SK-N-SH (cell line): ENCODE data around the gene LMOD2. TPM values are rescaled to one million over a fixed set of nuclear protein-coding genes. Genes with fewer than 3 reads are reported as not detected.

Experiments
- CTCF ChIA-PET: fragments of 300-600, 350-600 bp; formaldehyde crosslinking; extraction: SDS; loops from one replicate; lab custom pipeline; 2021; lab: Yijun Ruan, JAX
- POLR2A ChIA-PET: fragments of 350-600 bp; sonication (Branson Sonifier 250); formaldehyde crosslinking; extraction: SDS; loops from one replicate; lab custom pipeline; 2020; ENCODE audit warnings: antibody characterized with exemption, inconsistent platforms; lab: Yijun Ruan, JAX
- DNase-seq: peaks from one replicate; pipeline ENCODE4 v3.0.0; 2012
- H2AFZ ChIP-seq: fragments of 200-600 bp; sonication (generic); 2 replicates; pipeline ENCODE4 v1.8.1; 2016; ENCODE audit warnings: antibody characterized with exemption, mild to moderate bottlenecking, low read depth
- H3F3A ChIP-seq: fragments of 200-600 bp; sonication (generic); replicated peaks from 2 replicates; pipeline ENCODE3; 2016; ENCODE audit warnings: antibody characterized with exemption, mild to moderate bottlenecking; ENCODE audit not compliant: insufficient read depth
- H3K27ac ChIP-seq, 2 experiments: fragments of 200-500 bp in 1 of 2; fragments of 200-600 bp in 1 of 2; sonication (Bioruptor generic) in 1 of 2; sonication (generic), shearing (Covaris generic) in 1 of 2; 2 replicates each; pipeline versions ENCODE4 v1.5.1 to v1.6.1; 2014 to 2016; ENCODE audit warnings: low read depth in 2 of 2, inconsistent platforms in 1 of 2, low read length in 1 of 2, mild to moderate bottlenecking in 1 of 2, mixed read lengths in 1 of 2
- H3K27me3 ChIP-seq: fragments of 200-600 bp; sonication (generic), shearing (Covaris generic); 2 replicates; pipeline ENCODE4 v1.6.1; 2016; ENCODE audit warnings: mixed run types; ENCODE audit not compliant: insufficient read depth
- H3K36me3 ChIP-seq, 2 experiments: fragments of 200-500 bp in 1 of 2; fragments of 200-600 bp in 1 of 2; sonication (Bioruptor generic) in 1 of 2; sonication (generic) in 1 of 2; replicated peaks in 1 of 2; 2 replicates each; pipeline versions ENCODE3 to v1.5.1; 2014 to 2016; ENCODE audit warnings: low read length in 1 of 2, mild to moderate bottlenecking in 1 of 2; ENCODE audit not compliant: insufficient read depth in 2 of 2, control insufficient read depth in 1 of 2
- H3K4me1 ChIP-seq, 2 experiments: fragments of 200-500 bp in 1 of 2; fragments of 200-600 bp in 1 of 2; sonication (Bioruptor generic) in 1 of 2; sonication (generic), shearing (Covaris generic) in 1 of 2; 2 replicates each; pipeline versions ENCODE4 v1.5.1 to v1.6.1; 2014 to 2016; ENCODE audit warnings: low read depth in 1 of 2, low read length in 1 of 2, mixed run types in 1 of 2; ENCODE audit not compliant: insufficient read depth in 2 of 2, control insufficient read depth in 1 of 2
- H3K4me2 ChIP-seq: fragments of 200-600 bp; sonication (generic), shearing (Covaris generic); 2 replicates; pipeline ENCODE4 v1.6.1; 2017; ENCODE audit warnings: mixed run types
- H3K4me3 ChIP-seq, 2 experiments: fragments of 200-500 bp in 1 of 2; fragments of 200-600 bp in 1 of 2; sonication (Bioruptor generic) in 1 of 2; sonication (generic), shearing (Covaris generic) in 1 of 2; 2 replicates each; pipeline versions ENCODE4 v1.5.1 to v1.8.1; 2014 to 2016; ENCODE audit warnings: low read depth in 2 of 2, inconsistent platforms in 1 of 2, low read length in 1 of 2, mild to moderate bottlenecking in 1 of 2, mixed read lengths in 1 of 2, moderate library complexity in 1 of 2
- H3K79me2 ChIP-seq: fragments of 200-600 bp; sonication (generic); 2 replicates; pipeline ENCODE4 v1.8.1; 2017; ENCODE audit warnings: mild to moderate bottlenecking; ENCODE audit not compliant: insufficient read depth
- H3K9ac ChIP-seq: fragments of 200-600 bp; sonication (generic); 2 replicates; pipeline ENCODE4 v1.6.1; 2017; ENCODE audit warnings: mixed run types
- H3K9me2 ChIP-seq: fragments of 200-600 bp; sonication (generic); 2 replicates; pipeline ENCODE4 v1.6.1; 2017; ENCODE audit warnings: mixed run types
- H3K9me3 ChIP-seq: fragments of 200-600 bp; sonication (generic); 2 replicates; pipeline ENCODE4 v1.6.1; 2017; ENCODE audit warnings: mixed run types, mild to moderate bottlenecking, moderate library complexity
- H4K20me1 ChIP-seq: fragments of 200-600 bp; sonication (generic); 2 replicates; pipeline ENCODE4 v1.6.1; 2017; ENCODE audit warnings: mild to moderate bottlenecking, mixed run types; ENCODE audit not compliant: insufficient read depth
- ELF1 ChIP-seq: IDR thresholded peaks from 2 replicates; pipeline ENCODE4 v1.4.0; 2012
- EP300 ChIP-seq, 2 experiments: IDR thresholded peaks; 2 replicates each; pipeline versions ENCODE4 v1.4.0 to v1.6.1; 2012; ENCODE audit warnings: borderline replicate concordance in 1 of 2, low read depth in 1 of 2, low read length in 1 of 2
- EZH2phosphoT487 ChIP-seq: fragments of 200-600 bp; sonication (generic); IDR thresholded peaks from 2 replicates; pipeline ENCODE4 v1.6.1; 2017; ENCODE audit warnings: low read depth, mixed run types, mild to moderate bottlenecking, antibody characterized with exemption, moderate library complexity, borderline replicate concordance
- FOSL2 ChIP-seq: IDR thresholded peaks from 2 replicates; pipeline ENCODE4 v1.4.0; 2012; ENCODE audit warnings: low read depth, mild to moderate bottlenecking, moderate library complexity, borderline replicate concordance
- FOXM1 ChIP-seq: IDR thresholded peaks from 2 replicates; pipeline ENCODE4 v1.4.0; 2012; ENCODE audit warnings: low read depth, mild to moderate bottlenecking
- GABPA ChIP-seq: IDR thresholded peaks from 2 replicates; pipeline ENCODE4 v1.4.0; 2012; ENCODE audit warnings: low read depth, mild to moderate bottlenecking
- MEF2A ChIP-seq: IDR thresholded peaks from 2 replicates; pipeline ENCODE4 v1.4.0; 2012; ENCODE audit warnings: low read depth, borderline replicate concordance
- MXI1 ChIP-seq: IDR thresholded peaks from 2 replicates; pipeline ENCODE4 v1.6.1; 2012; ENCODE audit warnings: mild to moderate bottlenecking, low read depth, low read length, improper control_type of control experiment
- NFIC ChIP-seq: IDR thresholded peaks from 2 replicates; pipeline ENCODE4 v1.4.0; 2012; ENCODE audit warnings: borderline replicate concordance
- NRF1 ChIP-seq: IDR thresholded peaks from 2 replicates; pipeline ENCODE4 v1.6.1; 2012; ENCODE audit warnings: low read depth, mild to moderate bottlenecking, low read length
- POLR2AphosphoS5 ChIP-seq: IDR thresholded peaks from 2 replicates; pipeline ENCODE4 v1.6.1; 2012; ENCODE audit warnings: low read depth, low read length
- RCOR1 ChIP-seq: fragments of 150-350 bp; IDR thresholded peaks from 2 replicates; pipeline ENCODE4 v1.6.1; 2017; ENCODE audit warnings: antibody characterized with exemption, low read length
- RFX5 ChIP-seq: IDR thresholded peaks from 2 replicates; pipeline ENCODE4 v1.6.1; 2012; ENCODE audit warnings: mild to moderate bottlenecking, improper control_type of control experiment, low read length
- SIN3A ChIP-seq: IDR thresholded peaks from 2 replicates; pipeline ENCODE4 v1.6.1; 2012; ENCODE audit warnings: low read depth, mild to moderate bottlenecking, low read length, moderate library complexity, borderline replicate concordance
- SMC3 ChIP-seq: IDR thresholded peaks from 2 replicates; pipeline ENCODE4 v1.6.1; 2012; ENCODE audit warnings: low read depth, low read length, improper control_type of control experiment
- TAF1 ChIP-seq: IDR thresholded peaks from 2 replicates; pipeline ENCODE4 v1.6.1; 2012; ENCODE audit warnings: low read depth, mild to moderate bottlenecking, low read length, moderate library complexity, borderline replicate concordance
- TEAD4 ChIP-seq: IDR thresholded peaks from 2 replicates; pipeline ENCODE4 v1.4.0; 2012; ENCODE audit warnings: mild to moderate bottlenecking, borderline replicate concordance; ENCODE audit not compliant: insufficient read depth
- YY1 ChIP-seq: IDR thresholded peaks from 2 replicates; pipeline ENCODE4 v1.4.0; 2012; ENCODE audit warnings: low read depth, mild to moderate bottlenecking
- WGBS: methylation state at CpG from one replicate; pipeline ENCODE4 v1.1.6; 2017; ENCODE audit warnings: low lambda C conversion rate; 5-methylcytosine and 5-hydroxymethylcytosine counted together
- polyA plus RNA-seq, 3 experiments: library from polyadenylated mRNA; depleted of rRNA; stranded (reverse); fragments of >200 nt; gene quantifications; 2 replicates each; pipeline ENCODE4 v1.2.3, GENCODE V29; 2012
- TF ChIP-seq, protein P1 (sequence below): fragments of 150-350 bp; IDR thresholded peaks from 2 replicates; pipeline ENCODE4 v1.6.1; 2017; ENCODE audit warnings: antibody characterized with exemption, low read length, low read depth, borderline replicate concordance

Gene LMOD2
- polyA plus RNA-seq, 1 of the 3 experiments (the other 2 are of a cell fraction): not detected

DNA sequence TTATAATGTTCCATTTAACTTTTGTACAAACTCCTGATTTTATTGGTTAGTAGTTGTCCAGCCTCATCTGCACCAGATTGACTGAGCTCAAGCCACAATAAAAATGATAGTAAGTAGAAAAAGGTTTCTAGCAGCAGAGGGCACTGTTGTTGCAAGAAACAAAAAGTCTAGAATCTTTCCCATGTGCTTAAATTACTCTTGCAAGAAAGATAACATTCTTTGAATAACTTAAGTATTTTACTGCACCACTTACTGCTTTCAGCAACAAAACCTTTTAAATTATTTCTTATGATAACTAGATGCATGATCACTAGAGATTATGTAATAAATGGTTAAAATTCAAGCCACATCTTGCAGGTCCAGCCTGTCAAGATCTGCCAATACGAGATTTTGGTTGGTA, 27.0 kb downstream of the LMOD2 start (continued):
- TF ChIP-seq, protein P1, sequence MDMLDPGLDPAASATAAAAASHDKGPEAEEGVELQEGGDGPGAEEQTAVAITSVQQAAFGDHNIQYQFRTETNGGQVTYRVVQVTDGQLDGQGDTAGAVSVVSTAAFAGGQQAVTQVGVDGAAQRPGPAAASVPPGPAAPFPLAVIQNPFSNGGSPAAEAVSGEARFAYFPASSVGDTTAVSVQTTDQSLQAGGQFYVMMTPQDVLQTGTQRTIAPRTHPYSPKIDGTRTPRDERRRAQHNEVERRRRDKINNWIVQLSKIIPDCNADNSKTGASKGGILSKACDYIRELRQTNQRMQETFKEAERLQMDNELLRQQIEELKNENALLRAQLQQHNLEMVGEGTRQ: no peak
- peak; percentile 12; the same call in 1 of the 2 replicates for TF ChIP-seq RCOR1
- no peak for TF ChIP-seq EP300 (IDR thresholded peaks at IDR 0.05; ENCODE audit: borderline replicate concordance in 1 of 2, low read depth in 1 of 2, low read length in 1 of 2)

DNA sequence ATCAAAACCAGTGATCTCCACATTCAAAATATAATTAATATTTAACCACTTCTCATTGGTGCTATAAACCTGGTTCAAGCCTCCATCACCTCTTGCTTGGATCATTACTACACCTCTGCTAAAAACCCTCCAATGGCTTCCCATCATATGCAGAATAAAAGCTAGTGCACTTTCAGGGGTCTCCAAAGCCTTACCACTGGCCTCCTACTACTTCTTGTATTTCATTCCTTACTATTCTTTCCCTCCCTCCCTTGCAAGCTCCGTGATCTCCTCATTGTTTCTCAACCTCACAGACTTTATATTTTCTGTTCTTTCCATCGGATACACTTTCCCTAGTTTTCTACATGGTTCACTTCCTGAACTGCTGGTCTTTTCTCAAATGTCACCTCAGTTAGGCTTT, 31.5 kb downstream of the LMOD2 start:
- ChIA-PET POLR2A (no interaction called here), CTCF (interaction anchor here (0.9 kb wide), 1 partner anchor 50 kb away, joined by 3 read pairs; no protein-coding TSS in a partner anchor)
- Histone ChIP-seq H3F3A (peaks cover 10% of the 10 kb centered on the region), H3K27ac (no peak overlapping the region), H4K20me1 (no peaks in the 10 kb centered on the region), H3K4me3 (no peak overlapping the region), H3K36me3 (peaks cover 68 to 88% of the 10 kb centered on the region in 2 experiments), H3K4me2 (no peak overlapping the region), H3K4me1 (peaks cover 0 to 2% of the 10 kb centered on the region in 2 experiments; a peak in 2 of 4 replicates), H3K9me3 (no peaks in the 10 kb centered on the region), H3K9ac (no peak overlapping the region), H2AFZ (no peak overlapping the region), H3K9me2 (no peaks in the 10 kb centered on the region), H3K79me2 (no peaks in the 10 kb centered on the region), H3K27me3 (no peaks in the 10 kb centered on the region)
- WGBS: 94% methylated on average over 2 of the region's 2 CpGs
- no peak for DNase-seq
- no peak for TF ChIP-seq POLR2AphosphoS5
- TF ChIP-seq ELF1: no peak
- no peak for TF ChIP-seq RFX5
- no peak for TF ChIP-seq SMC3
- TF ChIP-seq FOXM1: no peak
- TF ChIP-seq NFIC: no peak
- no peak for TF ChIP-seq EP300 (IDR thresholded peaks at IDR 0.05; ENCODE audit: borderline replicate concordance in 1 of 2, low read depth in 1 of 2, low read length in 1 of 2)

DNA sequence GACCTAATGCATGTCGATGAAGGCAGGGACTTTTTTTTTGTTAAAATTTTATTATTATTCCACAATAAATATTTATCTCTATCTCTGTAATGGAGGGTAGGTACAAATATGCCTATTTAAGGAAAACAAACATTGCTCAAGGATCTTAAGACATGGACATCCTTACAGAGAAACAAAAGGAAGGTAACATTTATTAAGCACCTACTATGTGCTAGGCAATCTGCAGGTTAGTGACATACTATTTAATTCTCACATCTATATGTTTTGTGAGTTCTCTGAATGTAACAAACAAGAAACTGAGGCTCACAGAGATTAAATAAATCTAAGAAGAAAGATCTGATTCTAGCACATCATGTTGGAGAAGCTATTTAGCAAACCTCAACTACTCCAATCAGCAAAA, 32.1 kb downstream of the LMOD2 start:
- Histone ChIP-seq H3K9me3 (no peaks in the 10 kb centered on the region), H3K27me3 (no peaks in the 10 kb centered on the region), H4K20me1 (no peaks in the 10 kb centered on the region), H3K4me1 (peaks cover 0 to 2% of the 10 kb centered on the region in 2 experiments; a peak in 2 of 4 replicates), H3K27ac (no peak overlapping the region), H3K4me2 (no peak overlapping the region), H2AFZ (no peak overlapping the region), H3K9me2 (no peaks in the 10 kb centered on the region), H3K4me3 (no peak overlapping the region), H3F3A (peaks cover 10% of the 10 kb centered on the region), H3K36me3 (peaks cover 69 to 90% of the 10 kb centered on the region in 2 experiments), H3K9ac (no peak overlapping the region), H3K79me2 (no peaks in the 10 kb centered on the region)
- POLR2A ChIA-PET: no interaction called here
- CTCF ChIA-PET: interaction anchor here (0.6 to 5.9 kb wide), 3 partner anchors 14 to 1167 kb away, joined by 3 to 39 read pairs (median 3); no protein-coding TSS in a partner anchor
- no peak for TF ChIP-seq YY1
- 98% methylated on average over 1 of the region's 1 CpG for WGBS
- no peak for DNase-seq

DNA sequence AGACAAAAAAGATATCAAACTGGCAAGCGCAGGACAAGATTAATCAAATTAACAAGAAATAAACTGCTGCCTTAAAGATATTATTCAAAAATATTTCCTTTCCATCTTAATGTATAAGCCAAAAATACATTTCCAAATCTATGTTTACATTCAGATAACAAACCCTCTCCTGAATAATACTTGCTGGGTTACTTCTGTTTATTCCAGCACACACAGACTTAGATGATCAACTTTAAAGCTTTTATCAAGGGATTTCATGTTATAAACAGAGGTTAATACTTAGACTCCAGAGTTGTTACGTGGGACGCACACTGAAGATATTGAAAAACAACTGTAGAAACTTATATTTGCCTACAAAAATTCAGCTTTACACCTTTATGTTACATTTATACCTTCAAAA, 33.6 kb downstream of the LMOD2 start:
- ChIA-PET CTCF (interaction anchor here (0.9 to 5.9 kb wide), 5 partner anchors 12 to 176 kb away, joined by 3 to 39 read pairs (median 4); no protein-coding TSS in a partner anchor), POLR2A (no interaction called here)
- Histone ChIP-seq H3K9me3 (no peaks in the 10 kb centered on the region), H3K79me2 (no peaks in the 10 kb centered on the region), H3K27ac (no peak overlapping the region), H3F3A (peaks cover 6% of the 10 kb centered on the region), H2AFZ (no peak overlapping the region), H3K4me2 (no peak overlapping the region), H3K36me3 (peaks cover 72 to 86% of the 10 kb centered on the region in 2 experiments), H3K9me2 (no peaks in the 10 kb centered on the region), H3K27me3 (no peaks in the 10 kb centered on the region), H3K4me1 (no peaks in the 10 kb centered on the region; a peak in 1 of 4 replicates), H3K9ac (no peak overlapping the region), H4K20me1 (no peaks in the 10 kb centered on the region), H3K4me3 (no peak overlapping the region)
- no peak for DNase-seq
- TF ChIP-seq MXI1: no peak
- TF ChIP-seq TAF1: no peak
- no peak for TF ChIP-seq FOSL2
- TF ChIP-seq EZH2phosphoT487: no peak
- no peak for TF ChIP-seq POLR2AphosphoS5
- no peak for TF ChIP-seq SIN3A
- TF ChIP-seq YY1: no peak
- no peak for TF ChIP-seq TEAD4
- TF ChIP-seq GABPA: no peak
- no peak for TF ChIP-seq NRF1
- no peak for TF ChIP-seq SMC3
- TF ChIP-seq MEF2A: no peak
- TF ChIP-seq, protein P1: no peak
- WGBS: 86% methylated on average over 3 of the region's 3 CpGs
